K562 (cell line): ENCODE data around the gene PYROXD2. TPM values are rescaled to one million over a fixed set of nuclear protein-coding genes. Genes with fewer than 3 reads are reported as not detected.

Experiments
- ATAC-seq: fragments of 200-7000 bp; cut with Tn5 transposase; 3 replicates; pipeline ENCODE4 v1.9.1; 2020; ENCODE audit warnings: moderate library complexity
- BruUV-seq: library from RNA; stranded (reverse); fragments of 400-500 nt; replicated peaks from 2 replicates; lab custom pipeline; 2021; lab: Mats Ljungman, UMichigan
- CTCF ChIA-PET: fragments of 300-600 bp; formaldehyde crosslinking; extraction: SDS; loops from one replicate; lab custom pipeline; 2021; ENCODE audit warnings: low intra/inter-chr PET ratio; lab: Yijun Ruan, JAX
- POLR2A ChIA-PET: fragments of 300-600, 350-650 bp; sonication (Branson Sonifier 250); formaldehyde crosslinking; extraction: SDS; loops from one replicate; lab custom pipeline; 2021; ENCODE audit warnings: antibody characterized with exemption, inconsistent platforms; lab: Yijun Ruan, JAX
- DNase-seq, 4 experiments: peaks; one replicate each; pipeline versions ENCODE4 v3.0.0 to v3.0.0-alpha.2; 2011 to 2018; ENCODE audit warnings: low spot score in 3 of 4, mixed read lengths in 3 of 4; ENCODE audit errors: extremely low read depth in 1 of 4
- FAIRE-seq: peaks from 2 replicates; lab custom pipeline; 2011; peaks lifted over from hg19 to GRCh38; lab: Jason Lieb, UNC
- H2AFZ ChIP-seq: 2 replicates; pipeline ENCODE4 v1.6.0; 2011; ENCODE audit warnings: low read depth, low read length, control low read depth, inconsistent platforms
- H3K27ac ChIP-seq: fragments of 200-600 bp; 3 replicates; pipeline ENCODE4 v1.8.0; 2011; ENCODE audit warnings: low read depth, mild to moderate bottlenecking, control low read depth, inconsistent platforms, low read length, moderate library complexity, mixed read lengths; ENCODE audit errors: extremely low read depth
- H3K27me3 ChIP-seq, 2 experiments: fragments of 300-600 bp in 1 of 2; 2 replicates in 1 of 2; 3 replicates in 1 of 2; pipeline versions ENCODE4 v1.6.0 to v1.8.0; 2011; ENCODE audit warnings: inconsistent platforms in 2 of 2, low read length in 2 of 2, mild to moderate bottlenecking in 1 of 2, mixed read lengths in 1 of 2, moderate library complexity in 1 of 2; ENCODE audit not compliant: control insufficient read depth in 2 of 2, insufficient read depth in 2 of 2
- H3K36me3 ChIP-seq: fragments of 300-600 bp; 3 replicates; pipeline ENCODE4 v1.8.0; 2011; ENCODE audit warnings: mild to moderate bottlenecking, low read length, inconsistent platforms; ENCODE audit not compliant: control insufficient read depth, insufficient read depth
- H3K4me1 ChIP-seq, 2 experiments: fragments of 200-600 bp in 1 of 2; replicated peaks in 1 of 2; 2 replicates in 1 of 2; 3 replicates in 1 of 2; pipeline versions ENCODE4 v1.5.1 to v1.8.0; 2011; ENCODE audit warnings: inconsistent platforms in 2 of 2, low read length in 2 of 2, mild to moderate bottlenecking in 1 of 2, mixed read lengths in 1 of 2, moderate library complexity in 1 of 2; ENCODE audit not compliant: control insufficient read depth in 2 of 2, insufficient read depth in 2 of 2
- H3K4me2 ChIP-seq: 2 replicates; pipeline ENCODE4 v1.6.1; 2011; ENCODE audit warnings: low read length, control low read depth, inconsistent platforms, mixed read lengths; ENCODE audit not compliant: insufficient read depth
- H3K4me3 ChIP-seq: fragments of 200-600 bp; sonication (generic), shearing (Covaris generic); 2 replicates; pipeline ENCODE4 v1.5.1; 2016; ENCODE audit warnings: control low read depth, inconsistent platforms
- H3K79me2 ChIP-seq: fragments of 200-600 bp; 3 replicates; pipeline ENCODE4 v1.8.0; 2011; ENCODE audit warnings: low read length, inconsistent platforms; ENCODE audit not compliant: control insufficient read depth, insufficient read depth
- H3K9ac ChIP-seq, 2 experiments: 2 replicates each; pipeline versions ENCODE4 v1.6.0 to v1.6.1; 2011; ENCODE audit warnings: low read depth in 2 of 2, low read length in 2 of 2, control low read depth in 1 of 2, inconsistent platforms in 1 of 2, mild to moderate bottlenecking in 1 of 2, mixed read lengths in 1 of 2; ENCODE audit not compliant: insufficient read depth in 1 of 2
- H3K9me1 ChIP-seq: one replicate; pipeline ENCODE4 v1.6.0; 2011; ENCODE audit warnings: inconsistent platforms, mild to moderate bottlenecking, low read length, moderate library complexity; ENCODE audit not compliant: control insufficient read depth, insufficient read depth
- H3K9me3 ChIP-seq: replicated peaks from 2 replicates; pipeline ENCODE4 v1.5.1; 2011; ENCODE audit warnings: low read depth, low read length, inconsistent platforms; ENCODE audit not compliant: control insufficient read depth, insufficient read depth
- H4K20me1 ChIP-seq: replicated peaks from 2 replicates; pipeline ENCODE4 v1.6.1; 2011; ENCODE audit warnings: low read length, inconsistent platforms, mixed read lengths; ENCODE audit not compliant: control insufficient read depth, insufficient read depth
- ARID3A ChIP-seq: IDR thresholded peaks from 2 replicates; pipeline ENCODE4 v1.6.1; 2012; ENCODE audit warnings: low read depth, low read length, improper control_type of control experiment, borderline replicate concordance
- CAMTA2 ChIP-seq: fragments of 250-450 bp; sonication (Bioruptor Pico); conservative IDR thresholded peaks from 2 replicates; pipeline ENCODE4 v1.5.1; 2022
- CBX8 ChIP-seq: fragments of 200-600 bp; sonication (generic); IDR thresholded peaks from 2 replicates; pipeline ENCODE4 v1.6.1; 2012; ENCODE audit warnings: borderline replicate concordance, mixed run types, low read depth, mild to moderate bottlenecking, moderate library complexity, mixed read lengths, low read length, control low read depth, inconsistent platforms; ENCODE audit not compliant: poor library complexity, severe bottlenecking; ENCODE audit errors: extremely low read depth
- CEBPZ ChIP-seq: fragments of 150-350 bp; IDR thresholded peaks from 2 replicates; pipeline ENCODE4 v1.6.1; 2014; ENCODE audit warnings: low read depth, mild to moderate bottlenecking, low read length, borderline replicate concordance
- EGR1 ChIP-seq: fragments of 450-650 bp; conservative IDR thresholded peaks from 2 replicates; pipeline ENCODE4 v1.6.1; 2017; ENCODE audit warnings: mild to moderate bottlenecking
- ETV1 ChIP-seq: fragments of 450-650 bp; conservative IDR thresholded peaks from 2 replicates; pipeline ENCODE4 v1.6.1; 2016; ENCODE audit warnings: missing genetic modification characterization, control low read depth, low read depth, missing compliant biosample characterization
- EWSR1 ChIP-seq: fragments of 450-650 bp; IDR thresholded peaks from 2 replicates; pipeline ENCODE4 v1.6.1; 2018; ENCODE audit warnings: borderline replicate concordance, mild to moderate bottlenecking, low read depth, moderate library complexity; ENCODE audit not compliant: partially characterized antibody
- RNF219 ChIP-seq: fragments of 250-450 bp; sonication (Bioruptor Pico); IDR thresholded peaks from 2 replicates; pipeline ENCODE4 v1.5.0; 2022; ENCODE audit warnings: mild to moderate bottlenecking
- SETDB1 ChIP-seq: IDR thresholded peaks from one replicate; pipeline ENCODE4 v1.6.1; 2012; ENCODE audit warnings: low read length, control low read depth, inconsistent platforms
- SMARCC2 ChIP-seq: fragments of 450-650 bp; IDR thresholded peaks from 2 replicates; pipeline ENCODE4 v1.6.1; 2017; ENCODE audit warnings: antibody characterized with exemption, moderate library complexity, mild to moderate bottlenecking, low read depth
- THAP7 ChIP-seq: fragments of 250-450 bp; sonication (Bioruptor Pico); IDR thresholded peaks from 2 replicates; pipeline ENCODE4 v1.5.0; 2021
- WGBS: fragments of 100-300 bp; shearing (Covaris generic); methylation state at CpG from one replicate; pipeline ENCODE4 v1.1.6; 2016; ENCODE audit warnings: low coverage, mixed read lengths; ENCODE audit not compliant: insufficient coverage; ENCODE audit errors: missing lambda C conversion rate; 5-methylcytosine and 5-hydroxymethylcytosine counted together
- in situ Hi-C: fragments of 300-500 bp; cut with MboI; formaldehyde crosslinking; loops from 4 replicates; pipeline ENCODE4 v1.15.0; 2018; ENCODE audit warnings: inconsistent platforms, mixed read lengths
- intact Hi-C: fragments of 100-400 bp; cut with micrococcal nuclease; formaldehyde crosslinking; loops from 2 replicates; pipeline ENCODE4 v1.14.2; 2022
- polyA plus RNA-seq, 8 experiments: library from polyadenylated mRNA; depleted of rRNA in 4 of 8; stranded (reverse) in 5 of 8; unstranded in 3 of 8; fragments of >200 nt; fragmentation: Nextera tagmentation in 2 of 8; fragmentation: Illumina TruSeq in 1 of 8; extraction: Ambion mirVana in 2 of 8; extraction: Trizol in 1 of 8; gene quantifications; 2 replicates each; pipeline versions ENCODE4 v1.2.1 to v1.2.3, GENCODE V29; 2011 to 2014; ENCODE audit warnings: inconsistent platforms in 1 of 8, missing spikeins in 1 of 8
- total RNA-seq, 7 experiments: library from RNA; depleted of rRNA in 6 of 7; stranded (reverse); fragments of >200 nt in 6 of 7; fragmentation: Illumina TruSeq in 2 of 7; extraction: Trizol in 2 of 7; gene quantifications; 2 replicates each; pipeline versions ENCODE4 v1.2.1 to v1.2.3, GENCODE V29; 2011 to 2021; ENCODE audit warnings: low replicate concordance in 1 of 7
- TF ChIP-seq, protein P1 (sequence below): sonication (generic); formaldehyde crosslinking; IDR thresholded peaks from 2 replicates; pipeline ENCODE4 v1.8.0; 2023; ENCODE audit warnings: mild to moderate bottlenecking, missing genetic modification reagents

The PYROXD2 gene
- total and polyA plus RNA-seq, 9 of the 15 experiments (the other 6 are each of a cell fraction or from before 2014, with no cell fraction given) = 0.14 to 1.4 (median 0.58) TPM

DNA sequence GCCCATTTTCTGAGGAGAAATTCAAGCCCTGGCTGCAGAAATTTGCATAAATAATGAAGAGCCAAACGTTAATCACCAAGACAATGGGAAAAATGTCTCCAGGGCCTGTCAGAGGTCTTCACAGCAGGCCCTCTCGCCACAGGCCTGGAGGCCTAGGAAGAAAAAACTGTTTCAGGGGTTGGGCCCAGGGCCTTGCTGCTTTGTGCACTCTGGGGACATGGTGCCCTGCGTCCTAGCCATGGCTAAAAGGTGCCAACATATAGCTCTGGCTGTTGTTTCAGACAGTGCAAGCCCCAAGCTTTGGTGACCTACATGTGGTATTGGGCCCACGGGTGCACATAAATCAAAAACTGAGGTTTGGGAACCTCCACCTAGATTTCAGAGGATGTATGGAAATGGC, 23.7 kb upstream of the PYROXD2 start:
- CTCF ChIA-PET = no interaction called here
- Histone ChIP-seq H3K9me3 (no peaks in the 10 kb centered on the region), H4K20me1 (no peaks in the 10 kb centered on the region), H3K9me1 (no peaks in the 10 kb centered on the region), H3K27ac (no peak overlapping the region), H3K27me3 (no peaks in the 10 kb centered on the region), H2AFZ (no peak overlapping the region), H3K4me3 (no peak overlapping the region), H3K4me1 (no peaks in the 10 kb centered on the region; a peak in 1 of 5 replicates), H3K79me2 (peaks cover 4% of the 10 kb centered on the region), H3K9ac (no peak overlapping the region), H3K36me3 (peaks cover 81% of the 10 kb centered on the region; the same call in 2 of the 3 replicates), H3K4me2 (no peak overlapping the region)
- in situ Hi-C loops = no loop called here
- no TSS peak for BruUV-seq
- 72% methylated on average over 3 of the region's 4 CpGs for WGBS
- FAIRE-seq (no peak), DNase-seq (no peak), ATAC-seq (no peak)
- TF ChIP-seq ETV1 (tag) (no peak), CBX8 (no peak), THAP7 (CRISPR knock-in tag) (no peak), EWSR1 (no peak), RNF219 (CRISPR knock-in tag) (no peak), CAMTA2 (CRISPR knock-in tag) (no peak), ARID3A (no peak), SETDB1 (no peak), EGR1 (no peak), CEBPZ (no peak), SMARCC2 (no peak)
- TF ChIP-seq, protein P1, sequence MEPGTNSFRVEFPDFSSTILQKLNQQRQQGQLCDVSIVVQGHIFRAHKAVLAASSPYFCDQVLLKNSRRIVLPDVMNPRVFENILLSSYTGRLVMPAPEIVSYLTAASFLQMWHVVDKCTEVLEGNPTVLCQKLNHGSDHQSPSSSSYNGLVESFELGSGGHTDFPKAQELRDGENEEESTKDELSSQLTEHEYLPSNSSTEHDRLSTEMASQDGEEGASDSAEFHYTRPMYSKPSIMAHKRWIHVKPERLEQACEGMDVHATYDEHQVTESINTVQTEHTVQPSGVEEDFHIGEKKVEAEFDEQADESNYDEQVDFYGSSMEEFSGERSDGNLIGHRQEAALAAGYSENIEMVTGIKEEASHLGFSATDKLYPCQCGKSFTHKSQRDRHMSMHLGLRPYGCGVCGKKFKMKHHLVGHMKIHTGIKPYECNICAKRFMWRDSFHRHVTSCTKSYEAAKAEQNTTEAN (CRISPR knock-in tag) = no peak
- POLR2A ChIA-PET = no interaction called here
- intact Hi-C loops = no loop called here
